ENCODE data around the gene ZBTB7C.

ZBTB7C gene

DNA sequence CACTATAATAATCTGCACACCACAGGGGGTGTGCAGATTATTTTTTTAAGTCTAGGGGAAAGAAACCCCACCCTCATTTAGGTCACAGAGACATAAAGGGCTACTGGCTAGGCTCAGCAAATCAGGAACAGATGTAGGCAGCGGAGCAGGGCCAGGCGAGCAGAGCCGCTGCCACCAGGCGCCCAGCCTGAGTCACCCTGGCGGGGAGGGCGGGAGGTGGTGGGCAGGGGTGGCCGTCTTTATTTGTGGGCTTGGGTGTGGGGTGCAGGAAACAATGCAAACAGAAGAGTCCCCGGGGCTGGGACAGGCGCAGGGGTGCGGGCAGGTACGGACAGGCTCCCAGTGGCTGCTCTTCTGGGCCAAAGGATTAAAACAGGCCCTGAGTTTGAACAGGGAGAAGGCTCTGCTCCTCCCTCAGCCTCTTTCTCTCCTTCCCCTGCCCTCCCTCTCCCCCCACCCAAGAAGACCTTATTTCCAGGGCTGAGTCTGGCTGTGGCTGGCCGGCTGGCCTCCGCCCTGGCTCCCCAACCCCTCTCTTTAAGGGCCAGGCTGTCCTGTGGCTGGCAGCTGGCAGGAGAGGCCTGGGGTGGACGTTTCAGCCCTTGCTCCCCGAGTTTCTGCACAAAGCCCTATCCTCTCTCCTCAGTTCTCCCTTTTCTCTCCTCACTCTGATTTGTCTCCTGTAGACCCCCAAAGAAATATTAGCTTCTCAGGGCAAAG is 335.8 kb downstream of the ZBTB7C start:
- DNase-seq: no peak

DNA sequence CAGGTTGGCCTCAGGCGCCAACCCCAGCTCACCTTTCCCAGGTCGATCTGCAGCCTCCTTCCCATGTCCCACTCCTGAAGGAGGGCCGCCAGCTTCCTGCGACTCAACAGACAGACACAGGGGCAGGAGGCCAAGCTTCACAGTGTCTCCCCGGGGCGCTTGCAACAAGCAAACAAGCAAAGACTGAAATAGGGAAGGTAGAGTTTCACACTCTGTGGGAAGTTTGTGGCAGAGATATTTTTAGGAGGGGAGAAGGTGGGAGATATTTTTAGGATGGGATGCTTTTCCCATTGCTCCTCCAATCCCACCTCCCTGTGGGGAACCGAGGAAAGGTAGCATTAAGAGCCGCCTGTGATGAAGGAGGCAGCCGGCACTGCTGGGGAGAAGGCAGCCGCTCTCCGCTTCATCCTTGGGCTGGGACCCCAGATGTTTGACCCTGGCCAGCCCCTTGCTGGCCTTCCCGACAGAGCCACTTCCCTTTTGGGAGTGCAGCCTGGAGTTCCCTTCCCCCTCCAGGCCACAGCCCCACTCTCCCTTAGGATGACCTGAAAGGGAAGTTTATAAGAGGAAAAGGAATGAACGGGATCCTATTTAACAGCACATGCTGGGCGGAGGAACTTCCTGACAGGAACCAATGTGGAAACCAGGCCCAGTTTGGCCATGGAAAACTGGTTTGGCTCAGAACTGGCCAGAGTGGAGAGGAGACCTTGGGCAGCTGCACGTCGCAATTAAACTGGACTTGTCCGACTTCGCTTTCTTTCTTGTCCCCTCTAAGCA is 336.6 kb downstream of the ZBTB7C start:
- DNase-seq: no peak

DNA sequence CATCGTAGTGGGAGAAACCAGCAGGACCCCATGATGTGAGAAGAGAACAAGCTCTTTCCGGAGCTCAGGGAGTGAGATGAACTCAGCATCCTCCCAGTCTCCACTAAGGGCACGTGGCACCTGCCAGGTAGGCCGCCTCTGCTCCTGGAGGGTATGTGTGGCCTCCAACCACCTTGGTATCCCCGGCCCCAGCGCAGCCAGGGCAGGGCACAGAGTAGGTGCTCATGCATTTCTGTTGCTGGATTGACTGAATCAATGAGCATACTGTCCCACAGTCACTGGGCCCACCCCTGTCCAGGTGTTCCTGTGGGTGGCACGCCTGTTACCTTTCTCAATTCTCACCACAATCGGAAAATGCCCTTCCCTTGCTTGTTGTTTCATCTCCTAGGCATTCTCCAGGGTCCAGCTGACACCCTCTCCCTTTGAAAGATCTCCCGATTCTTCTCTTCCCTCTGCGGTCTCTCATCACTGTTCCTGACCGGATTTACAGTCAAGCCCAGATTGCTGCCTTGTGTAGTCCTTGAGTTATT is 340.2 kb downstream of the ZBTB7C start:
- DNase-seq: no peak

DNA sequence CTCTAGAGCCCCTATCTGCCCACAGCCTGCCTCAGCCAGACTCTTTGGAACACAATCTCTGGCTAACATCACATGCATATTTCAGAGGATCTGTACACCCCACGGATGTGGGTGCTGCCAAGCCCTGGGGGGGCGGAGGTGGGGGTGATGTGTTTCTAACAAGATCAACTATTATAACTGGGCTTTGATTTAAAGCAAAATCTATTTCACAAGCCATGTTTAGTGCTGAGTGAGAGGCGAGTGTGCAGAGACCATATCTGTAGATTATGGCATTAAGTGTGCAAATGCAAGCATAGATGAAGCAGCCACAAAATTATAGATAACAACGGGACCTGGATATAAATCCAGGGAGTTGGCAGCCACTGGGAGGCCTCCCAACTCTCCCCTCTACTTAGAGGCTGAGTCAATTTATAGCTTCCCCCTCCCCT is 342.9 kb downstream of the ZBTB7C start:
- DNase-seq: no peak

DNA sequence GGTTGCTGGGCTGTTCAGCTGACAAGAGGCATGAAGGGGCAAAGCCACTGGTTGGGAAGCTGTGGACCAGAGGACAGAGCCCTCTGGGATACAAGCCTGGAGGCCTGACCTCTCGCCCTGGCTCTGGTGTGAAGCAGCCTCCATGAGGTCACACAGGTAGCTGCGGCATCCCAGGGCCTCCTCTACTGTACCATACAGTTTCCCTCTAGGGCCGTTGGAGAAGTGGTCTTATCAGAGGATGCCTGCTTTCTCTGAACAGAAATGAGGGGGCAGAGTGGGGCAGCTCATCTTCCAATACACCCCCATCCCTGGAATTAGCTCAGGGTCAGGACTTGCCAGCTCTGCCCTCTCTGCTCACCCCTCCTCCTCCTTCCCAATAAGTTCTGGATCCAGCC is 343.6 kb downstream of the ZBTB7C start:
- DNase-seq: no peak

DNA sequence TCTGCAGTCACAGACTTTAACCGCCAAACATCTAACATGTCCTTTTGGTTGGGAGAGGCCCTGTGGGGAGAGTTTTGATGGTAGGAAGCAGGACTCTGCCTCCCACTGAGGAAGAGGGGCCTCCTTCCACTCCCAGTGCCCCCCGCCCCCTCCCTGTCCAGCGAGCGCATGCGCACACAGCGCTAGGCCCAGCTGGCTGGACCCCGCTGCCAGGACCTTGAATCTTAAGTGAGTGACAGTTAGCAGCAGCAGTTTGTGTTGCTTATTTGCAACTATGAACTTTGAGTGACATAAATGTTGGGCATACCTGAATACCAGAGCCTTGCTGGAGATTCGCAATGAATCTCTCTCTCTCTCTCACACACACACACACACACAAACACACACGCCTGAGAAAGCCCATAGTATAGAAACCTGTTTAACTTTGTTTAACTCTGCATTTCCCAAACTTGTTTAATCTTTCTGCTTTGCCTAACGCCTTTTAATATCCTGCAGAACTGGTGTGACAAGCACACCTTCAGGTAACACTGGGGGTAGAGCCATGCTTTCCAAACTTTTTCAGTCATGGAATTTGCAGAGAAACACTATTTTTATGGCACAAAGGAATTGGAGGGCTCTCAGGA is 344.1 kb downstream of the ZBTB7C start:
- DNase-seq: no peak

DNA sequence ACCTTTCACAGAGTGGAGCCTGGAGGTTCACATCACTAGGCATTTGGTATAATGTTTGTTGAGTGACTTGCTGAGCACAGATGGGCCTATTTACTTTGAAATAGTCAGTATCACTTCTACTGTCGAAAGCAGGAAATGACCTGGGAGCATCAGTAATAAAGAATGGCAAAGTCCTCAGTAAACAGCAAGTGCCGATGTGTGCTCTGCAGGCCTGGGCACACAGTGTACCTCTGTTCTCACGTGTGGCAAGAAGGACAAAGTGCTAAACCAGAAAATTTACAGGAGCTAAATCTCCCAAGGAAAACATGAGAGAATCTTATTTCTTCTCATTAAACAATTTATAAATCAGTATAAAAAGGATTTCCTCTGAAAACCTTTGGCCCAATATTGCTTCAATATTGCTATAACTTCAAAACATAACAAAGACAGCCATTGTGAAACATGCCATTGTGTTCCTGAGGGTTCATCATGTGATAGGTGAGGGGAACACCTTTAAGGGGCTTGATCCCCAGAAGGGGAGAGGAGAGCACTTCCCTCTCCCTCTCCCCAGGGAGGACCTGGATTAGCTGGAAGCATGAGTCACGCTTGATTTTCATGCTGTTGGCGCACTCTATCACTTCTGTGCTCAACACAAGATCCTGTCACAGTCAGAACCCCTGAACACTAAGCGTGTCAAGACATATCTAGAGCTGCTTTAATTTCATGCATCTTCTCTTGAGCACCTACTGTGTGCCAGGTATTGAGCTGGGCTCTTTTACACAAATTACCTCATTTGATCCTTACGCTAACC is 347.2 kb downstream of the ZBTB7C start:
- no peak for DNase-seq

DNA sequence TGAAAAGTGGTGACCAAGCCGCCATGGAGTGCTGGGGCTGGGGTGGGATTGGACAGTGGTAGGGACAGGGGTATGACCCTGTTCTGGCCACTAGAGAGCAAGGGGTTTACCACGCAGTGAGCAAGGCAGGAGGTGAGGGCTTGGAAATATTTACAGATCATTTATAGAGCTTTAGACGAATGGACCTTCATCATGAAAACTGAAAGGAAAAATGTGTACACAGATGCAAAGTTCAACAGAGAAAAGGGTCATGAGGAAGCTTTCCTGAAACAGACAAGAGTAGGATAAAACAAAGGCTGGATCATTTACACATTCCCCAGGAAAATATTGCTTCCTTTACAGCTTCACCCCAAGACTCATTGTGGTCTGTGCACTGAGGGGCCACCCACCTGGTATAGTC is 348.2 kb downstream of the ZBTB7C start:
- DNase-seq: no peak

DNA sequence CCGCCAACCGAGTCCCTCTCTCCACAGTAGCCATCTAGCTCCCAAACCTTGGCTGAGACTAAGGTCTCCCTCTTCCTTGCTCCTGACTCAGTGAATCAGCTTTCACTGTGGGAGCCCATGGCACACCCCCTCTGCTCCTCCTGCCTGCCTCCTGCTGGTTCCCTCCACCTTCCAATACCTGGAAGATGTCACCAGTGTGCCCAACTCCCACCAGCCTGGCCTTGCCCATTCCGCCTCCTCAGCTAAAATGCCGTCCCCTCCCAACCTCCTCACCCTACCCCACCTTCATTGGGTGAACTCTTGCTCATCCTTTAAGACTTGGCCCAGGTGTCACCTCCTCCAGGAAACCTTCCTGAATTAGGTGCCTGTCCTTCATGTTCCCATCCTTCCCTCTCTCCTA is 348.8 kb downstream of the ZBTB7C start:
- no peak for DNase-seq

DNA sequence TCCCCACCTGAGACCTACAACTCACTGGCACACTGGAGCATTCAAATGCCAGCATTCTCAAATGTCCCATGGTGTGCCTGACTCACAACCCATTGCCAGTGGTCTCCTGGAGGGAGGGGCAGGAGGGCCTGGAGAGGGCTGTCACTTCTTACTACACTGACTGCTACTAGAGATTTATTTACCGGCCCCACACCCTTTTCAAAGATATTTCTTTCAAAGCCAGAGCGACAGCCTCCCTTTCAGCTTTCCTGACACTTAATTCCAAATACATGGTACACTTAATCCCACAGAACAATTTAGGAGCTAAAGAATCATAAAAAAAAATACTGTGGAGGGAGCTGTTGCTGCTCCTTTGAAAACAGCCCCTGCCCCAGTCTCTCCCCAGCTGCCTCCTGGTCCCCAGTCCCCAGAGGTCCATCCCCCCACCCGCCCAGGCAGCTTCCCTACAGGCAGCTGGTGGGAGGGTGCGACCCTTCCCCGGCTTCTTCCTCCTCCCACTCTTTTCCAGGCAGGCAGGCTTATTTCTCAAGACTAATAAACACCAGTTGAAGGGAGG is 349.6 kb downstream of the ZBTB7C start:
- DNase-seq: no peak

DNA sequence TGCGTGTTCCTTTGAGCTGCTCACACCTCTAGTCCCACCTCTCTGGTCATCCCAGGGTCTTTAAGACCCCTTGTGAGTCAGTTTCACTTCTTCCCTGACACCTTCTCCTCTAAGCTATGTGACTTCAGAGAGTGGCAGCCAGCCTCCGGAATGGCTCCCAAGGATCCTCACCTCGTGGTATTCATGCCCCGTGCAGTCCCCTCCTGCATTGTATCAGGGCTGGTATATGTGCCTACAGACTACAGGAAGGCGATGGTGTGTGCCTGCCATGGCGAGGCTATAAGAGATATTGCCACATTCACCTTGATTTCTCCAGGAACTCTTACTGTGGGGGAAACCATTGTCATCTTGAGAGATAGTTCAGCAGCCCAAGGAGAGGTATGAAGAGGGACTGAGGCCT is 350.7 kb downstream of the ZBTB7C start:
- no peak for DNase-seq

DNA sequence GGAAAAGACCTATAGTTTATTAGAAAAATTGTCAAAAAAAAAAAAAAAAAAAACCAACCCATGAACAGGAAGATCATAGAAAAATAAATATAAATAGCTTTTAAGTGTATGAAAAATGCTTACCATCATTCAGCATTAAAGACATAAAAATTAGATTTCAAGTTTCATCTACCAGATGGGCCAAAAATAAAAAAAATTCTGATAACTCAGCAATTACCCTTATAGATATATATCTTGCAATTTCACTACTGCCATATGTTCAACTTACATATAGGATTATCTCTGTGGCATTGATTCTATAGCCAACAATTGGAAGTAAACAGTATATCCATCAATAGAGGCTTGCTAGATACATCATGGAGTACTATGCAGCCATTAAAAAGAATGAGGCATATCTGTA is 352.2 kb downstream of the ZBTB7C start:
- DNase-seq: no peak

DNA sequence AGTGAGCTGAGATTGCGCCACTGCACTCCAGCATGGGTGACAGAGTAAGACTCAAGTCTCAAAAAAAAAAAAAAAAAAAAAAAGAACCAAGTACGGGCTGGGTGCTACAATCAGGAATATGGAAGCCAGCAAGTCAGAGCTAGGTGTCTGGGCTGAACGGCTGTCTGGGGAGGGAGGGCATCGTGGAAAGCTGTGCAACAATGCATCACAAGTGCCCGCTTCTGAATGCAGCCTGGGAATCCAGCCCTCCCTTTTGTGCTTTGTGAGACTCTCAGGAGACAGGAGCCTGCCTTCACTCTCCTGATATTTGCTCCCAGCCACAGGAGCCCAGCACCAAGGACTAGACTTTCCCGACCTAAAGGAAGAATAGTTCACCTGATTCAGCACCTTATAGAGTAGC is 353.8 kb downstream of the ZBTB7C start:
- no peak for DNase-seq

DNA sequence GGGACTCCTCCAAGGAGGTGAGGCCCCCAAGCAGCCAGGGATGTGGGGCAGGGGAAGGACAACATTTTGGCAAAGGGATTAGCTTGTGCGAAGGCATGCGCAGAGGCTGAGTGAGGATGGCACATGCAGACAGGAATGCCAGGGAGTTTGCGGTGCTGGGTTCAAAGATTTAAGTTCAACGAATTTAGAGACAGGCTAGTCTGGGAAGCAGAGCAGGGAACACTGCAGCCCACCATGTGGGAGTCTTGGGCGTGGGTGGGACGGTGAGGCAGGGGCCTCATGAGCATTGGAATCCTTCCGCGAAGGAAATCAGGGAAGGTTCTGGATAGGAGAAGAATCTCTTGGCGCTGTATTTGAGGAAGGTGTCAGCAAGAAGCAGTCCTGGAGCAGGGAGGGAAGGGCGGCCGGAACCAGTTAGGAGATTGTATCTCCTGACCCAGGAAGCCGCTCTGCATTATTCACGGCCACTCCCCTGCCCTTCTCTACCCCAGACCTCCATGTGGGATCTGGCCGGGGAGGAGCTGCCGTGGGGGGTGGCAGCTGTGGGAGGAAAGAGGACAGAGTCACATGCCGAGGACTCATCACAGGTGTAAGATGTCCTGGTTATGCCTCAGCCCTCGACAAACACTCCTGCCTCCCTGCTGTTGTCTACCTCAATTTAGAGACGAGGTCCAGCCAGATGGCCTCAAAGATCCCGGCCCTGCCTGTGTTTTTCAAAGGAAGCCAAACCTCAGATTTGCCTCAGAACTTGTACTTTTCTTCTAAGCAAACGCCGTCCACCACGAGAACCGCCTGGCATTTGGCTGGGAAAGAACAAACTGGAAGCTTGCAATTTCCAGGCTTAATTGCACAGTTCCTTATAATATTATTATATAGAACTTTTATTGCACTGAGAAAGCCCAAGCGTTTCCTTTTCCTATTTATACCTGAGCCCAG is 355.0 kb downstream of the ZBTB7C start:
- no peak for DNase-seq

DNA sequence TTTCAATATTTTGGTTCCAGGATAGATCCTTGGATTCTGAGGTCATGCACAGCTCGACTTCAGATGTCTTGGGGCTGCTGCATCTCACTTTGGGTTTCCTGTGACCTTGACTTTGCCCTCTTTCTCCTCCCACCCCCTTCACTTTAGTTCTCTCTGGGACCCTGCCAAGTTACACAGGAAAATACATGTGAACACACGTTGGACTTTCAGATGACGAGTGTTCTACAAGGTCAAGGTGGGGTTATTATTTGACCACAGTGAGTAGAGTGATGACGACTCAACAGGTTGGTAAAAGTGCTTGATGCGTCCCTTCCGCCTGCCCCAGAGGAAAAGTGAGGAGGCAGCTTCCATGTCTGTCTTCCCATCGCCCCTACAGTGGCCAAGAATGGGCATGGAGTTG is 356.3 kb downstream of the ZBTB7C start:
- no peak for DNase-seq

DNA sequence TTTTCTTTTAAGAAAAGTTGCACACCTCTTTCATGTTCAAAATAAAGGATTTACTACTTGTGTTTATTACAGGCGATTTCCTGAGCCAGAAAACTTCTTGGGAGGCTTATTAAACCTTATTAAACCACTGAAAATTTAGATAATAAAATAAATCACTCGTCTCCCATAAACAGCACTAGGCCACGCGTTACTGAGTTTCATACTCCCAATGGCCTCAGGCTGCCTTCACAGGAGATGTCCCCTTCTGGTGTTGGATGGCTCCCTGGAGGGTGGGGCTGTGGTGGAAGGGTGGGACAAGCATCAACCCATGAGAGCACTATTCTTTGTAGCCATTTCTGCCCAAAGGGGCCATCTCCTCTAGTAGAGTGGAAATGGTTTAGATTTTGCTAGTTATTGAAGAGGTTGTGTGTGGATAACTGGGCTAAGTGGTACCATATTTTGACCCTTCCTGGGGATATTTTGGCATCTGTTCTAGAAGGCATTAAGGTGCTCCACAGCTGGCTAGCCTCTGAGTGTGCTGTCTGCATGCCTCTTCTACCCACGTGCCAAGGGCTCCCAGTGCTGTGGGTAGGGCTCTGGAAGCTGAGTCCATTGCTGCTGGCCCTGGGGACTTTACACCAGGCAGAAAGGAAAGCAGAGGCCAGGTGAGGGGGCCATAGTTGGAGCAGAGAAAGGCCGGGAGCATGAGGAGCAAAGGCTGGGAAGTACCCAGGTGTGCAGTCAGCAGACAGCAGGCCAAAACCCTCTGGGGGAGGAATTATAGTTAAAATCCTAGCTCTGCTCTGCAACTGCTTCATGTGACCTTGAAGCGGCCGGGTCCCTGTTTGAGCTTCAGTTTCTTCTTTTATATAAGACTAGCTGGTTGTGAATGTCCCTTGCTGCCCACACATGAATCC is 357.0 kb downstream of the ZBTB7C start:
- peak in 1 of 2 donors; percentile 27 for DNase-seq

DNA sequence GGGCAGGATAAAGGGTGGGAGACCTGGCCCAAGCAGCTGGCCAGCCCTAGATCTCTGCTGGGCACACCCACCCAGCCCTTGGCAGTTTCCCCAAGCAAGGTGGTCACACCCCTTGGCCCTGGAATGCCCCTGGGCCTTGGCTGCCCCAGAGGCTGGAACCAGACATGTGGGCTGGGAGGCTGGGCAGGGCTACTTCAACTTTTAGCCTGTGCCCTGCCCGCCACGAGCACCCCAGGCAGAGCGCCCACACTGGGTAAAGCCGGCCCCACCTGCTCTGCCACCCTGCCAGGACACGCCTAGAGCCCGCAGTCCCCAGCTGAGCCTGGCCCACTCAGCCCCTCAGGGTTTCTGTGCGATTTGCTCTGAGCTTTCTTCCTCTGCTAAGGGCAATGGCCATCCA is 359.0 kb downstream of the ZBTB7C start:
- no peak for DNase-seq

DNA sequence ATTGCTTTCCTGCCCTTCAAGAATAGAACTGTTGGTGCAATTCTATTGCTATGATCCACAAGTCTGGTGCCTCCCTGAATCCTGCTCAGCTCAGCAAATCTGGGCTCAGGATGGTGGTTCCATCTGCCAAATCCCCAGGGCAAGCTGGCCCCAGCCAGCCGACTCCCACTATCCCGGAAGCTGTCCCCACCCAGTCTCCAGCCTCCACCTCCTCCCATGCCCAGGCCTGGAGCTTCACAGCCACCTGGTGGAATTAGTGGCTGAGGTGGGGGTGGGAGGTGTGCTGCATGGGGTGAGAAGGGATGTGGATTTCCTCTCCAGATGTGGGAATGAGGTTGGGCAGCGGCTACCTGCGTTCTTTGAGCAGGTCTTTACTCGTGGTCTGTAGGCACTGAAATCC is 359.4 kb downstream of the ZBTB7C start:
- DNase-seq: no peak

DNA sequence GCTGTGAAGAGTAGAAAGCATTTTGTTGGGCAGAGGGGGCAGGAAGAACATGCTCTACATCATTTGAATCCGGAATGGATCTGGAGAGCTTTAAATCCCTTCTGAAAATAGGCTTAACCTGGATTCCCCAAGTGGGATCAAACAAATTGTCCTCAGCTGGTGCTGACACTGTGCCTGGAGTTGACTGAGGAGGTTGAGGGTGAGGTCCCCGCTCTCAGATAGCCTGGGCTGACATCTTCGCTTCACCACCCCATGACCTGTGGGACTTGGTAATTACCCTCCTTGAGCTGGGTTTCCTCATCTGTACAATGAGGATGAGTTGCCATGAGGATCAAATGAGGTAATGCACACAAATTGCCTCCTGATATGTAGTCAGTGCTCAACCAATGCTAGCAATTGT is 360.9 kb downstream of the ZBTB7C start:
- no peak for DNase-seq

DNA sequence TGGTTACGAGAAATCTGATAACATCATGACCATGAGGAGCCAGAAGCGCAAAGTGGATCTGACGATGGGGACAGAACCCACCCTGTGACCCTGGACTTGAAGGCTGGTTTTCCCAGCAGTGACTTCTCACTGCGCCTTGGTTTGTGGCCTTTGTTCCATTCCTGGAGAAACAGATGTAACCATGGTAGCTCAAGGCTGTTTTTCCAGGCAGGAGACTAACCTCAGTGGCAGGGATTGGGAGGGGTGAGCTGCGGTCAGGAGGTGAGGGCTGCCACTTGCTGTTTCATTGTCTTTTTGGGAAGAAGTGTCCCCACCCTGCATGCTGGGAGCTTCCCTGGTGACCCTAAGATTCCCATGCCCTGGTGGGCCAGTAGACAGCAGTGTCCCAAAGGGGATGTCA is 362.3 kb downstream of the ZBTB7C start:
- no peak for DNase-seq

All from inflammatory macrophage treated with lipopolysaccharide for 1 hour (primary cell).